HEK293 (cell line): ENCODE results near the gene CYB5R3.
A peak's percentile ranks its signal among the peaks of the same experiment; 100 is the strongest.

ENCODE experiments used
- CTCF ChIA-PET: fragments of 350-600 bp; formaldehyde crosslinking; extraction: SDS; loops from one replicate; lab custom pipeline; 2021; ENCODE audit warnings: antibody characterized with exemption; lab: Yijun Ruan, JAX
- POLR2A ChIA-PET: fragments of 300-600 bp; formaldehyde crosslinking; extraction: SDS; loops from one replicate; lab custom pipeline; 2020; ENCODE audit warnings: antibody characterized with exemption, inconsistent platforms; lab: Yijun Ruan, JAX
- H3K27ac ChIP-seq: fragments of 200-500 bp; sonication (Bioruptor generic); 2 replicates; pipeline ENCODE4 v1.5.1; 2014; ENCODE audit warnings: low read depth, low read length, control low read depth, inconsistent platforms; ENCODE audit errors: extremely low read depth
- H3K36me3 ChIP-seq, 2 experiments: fragments of 200-500 bp in 1 of 2; sonication (Bioruptor generic) in 1 of 2; 1 replicate in 1 of 2; 2 replicates in 1 of 2; pipeline ENCODE4 v1.5.1; 2014 to 2017; ENCODE audit warnings: inconsistent platforms in 2 of 2, low read length in 2 of 2; ENCODE audit not compliant: control insufficient read depth in 2 of 2, insufficient read depth in 1 of 2
- H3K4me1 ChIP-seq: fragments of 200-500 bp; sonication (Bioruptor generic); 2 replicates; pipeline ENCODE4 v1.5.1; 2014; ENCODE audit warnings: mild to moderate bottlenecking, low read length, inconsistent platforms; ENCODE audit not compliant: control insufficient read depth, insufficient read depth
- H3K4me3 ChIP-seq: 2 replicates; pipeline ENCODE4 v1.5.1; 2011; ENCODE audit warnings: low read depth, mild to moderate bottlenecking, control low read depth, low read length, moderate library complexity
- H3K9me3 ChIP-seq: fragments of 200-500 bp; sonication (Bioruptor generic); 2 replicates; pipeline ENCODE4 v1.5.1; 2014; ENCODE audit warnings: low read depth, low read length, inconsistent platforms; ENCODE audit not compliant: control insufficient read depth, insufficient read depth
- BCL11B ChIP-seq: fragments of 450-650 bp; formaldehyde crosslinking; IDR thresholded peaks from 2 replicates; pipeline ENCODE4 v1.5.1; 2016; ENCODE audit warnings: low read depth, missing biosample characterization, missing genetic modification characterization
- KLF16 ChIP-seq: fragments of 450-650 bp; formaldehyde crosslinking; IDR thresholded peaks from 2 replicates; pipeline ENCODE4 v1.5.1; 2017; ENCODE audit warnings: missing biosample characterization, missing genetic modification characterization
- KLF7 ChIP-seq: fragments of 450-650 bp; formaldehyde crosslinking; IDR thresholded peaks from 2 replicates; pipeline ENCODE4 v1.5.1; 2016; ENCODE audit warnings: missing biosample characterization, missing genetic modification characterization, borderline replicate concordance
- MZF1 ChIP-seq: fragments of 450-650 bp; formaldehyde crosslinking; IDR thresholded peaks from 2 replicates; pipeline ENCODE4 v1.5.1; 2017; ENCODE audit warnings: missing biosample characterization, missing genetic modification characterization, borderline replicate concordance
- PATZ1 ChIP-seq: fragments of 450-650 bp; formaldehyde crosslinking; IDR thresholded peaks from 2 replicates; pipeline ENCODE4 v1.5.1; 2016; ENCODE audit warnings: missing biosample characterization, missing genetic modification characterization
- SALL2 ChIP-seq: fragments of 450-650 bp; formaldehyde crosslinking; IDR thresholded peaks from 2 replicates; pipeline ENCODE4 v1.5.0; 2017; ENCODE audit warnings: missing biosample characterization, mild to moderate bottlenecking, missing genetic modification characterization, borderline replicate concordance
- SP2 ChIP-seq: fragments of 450-650 bp; formaldehyde crosslinking; IDR thresholded peaks from 2 replicates; pipeline ENCODE4 v1.5.1; 2016; ENCODE audit warnings: missing biosample characterization, missing genetic modification characterization
- TSHZ1 ChIP-seq: fragments of 450-650 bp; formaldehyde crosslinking; IDR thresholded peaks from 2 replicates; pipeline ENCODE4 v1.5.1; 2016; ENCODE audit warnings: missing biosample characterization, missing genetic modification characterization, borderline replicate concordance
- ZBTB21 ChIP-seq: fragments of 450-650 bp; formaldehyde crosslinking; IDR thresholded peaks from 2 replicates; pipeline ENCODE4 v1.5.1; 2017; ENCODE audit warnings: missing biosample characterization, missing genetic modification characterization
- ZFP37 ChIP-seq: fragments of 450-650 bp; formaldehyde crosslinking; IDR thresholded peaks from 2 replicates; pipeline ENCODE4 v1.5.1; 2016; ENCODE audit warnings: missing biosample characterization, missing genetic modification characterization
- ZNF138 ChIP-seq: fragments of 450-650 bp; formaldehyde crosslinking; IDR thresholded peaks from 2 replicates; pipeline ENCODE4 v1.5.1; 2016; ENCODE audit warnings: missing biosample characterization, missing genetic modification characterization, borderline replicate concordance
- ZNF140 ChIP-seq: fragments of 450-650 bp; formaldehyde crosslinking; IDR thresholded peaks from 2 replicates; pipeline ENCODE4 v1.5.1; 2016; ENCODE audit warnings: missing biosample characterization, missing genetic modification characterization
- ZNF202 ChIP-seq: fragments of 450-650 bp; formaldehyde crosslinking; IDR thresholded peaks from 2 replicates; pipeline ENCODE4 v1.5.1; 2016; ENCODE audit warnings: missing biosample characterization, missing genetic modification characterization, borderline replicate concordance
- ZNF223 ChIP-seq: fragments of 450-650 bp; formaldehyde crosslinking; IDR thresholded peaks from 2 replicates; pipeline ENCODE4 v1.5.1; 2016; ENCODE audit warnings: missing biosample characterization, missing genetic modification characterization
- ZNF302 ChIP-seq: fragments of 450-650 bp; formaldehyde crosslinking; IDR thresholded peaks from 2 replicates; pipeline ENCODE4 v1.5.1; 2016; ENCODE audit warnings: missing biosample characterization, missing genetic modification characterization, low read depth
- ZNF311 ChIP-seq: fragments of 450-650 bp; formaldehyde crosslinking; IDR thresholded peaks from 2 replicates; pipeline ENCODE4 v1.5.1; 2017; ENCODE audit warnings: missing biosample characterization, missing genetic modification characterization, borderline replicate concordance
- ZNF335 ChIP-seq: fragments of 450-650 bp; formaldehyde crosslinking; conservative IDR thresholded peaks from 2 replicates; pipeline ENCODE4 v1.5.1; 2016; ENCODE audit warnings: missing biosample characterization, missing genetic modification characterization
- ZNF394 ChIP-seq: fragments of 450-650 bp; formaldehyde crosslinking; IDR thresholded peaks from 2 replicates; pipeline ENCODE4 v1.5.1; 2016; ENCODE audit warnings: missing biosample characterization, missing genetic modification characterization, mild to moderate bottlenecking, moderate library complexity, borderline replicate concordance
- ZNF433 ChIP-seq: fragments of 450-650 bp; formaldehyde crosslinking; IDR thresholded peaks from 2 replicates; pipeline ENCODE4 v1.5.1; 2016; ENCODE audit warnings: missing biosample characterization, missing genetic modification characterization, low read depth
- ZNF521 ChIP-seq: fragments of 450-650 bp; formaldehyde crosslinking; IDR thresholded peaks from 2 replicates; pipeline ENCODE4 v1.5.1; 2017; ENCODE audit warnings: missing biosample characterization, mild to moderate bottlenecking, missing genetic modification characterization
- ZNF624 ChIP-seq: fragments of 450-650 bp; formaldehyde crosslinking; IDR thresholded peaks from 2 replicates; pipeline ENCODE4 v1.5.1; 2017; ENCODE audit warnings: missing biosample characterization, missing genetic modification characterization
- ZNF830 ChIP-seq: fragments of 450-650 bp; IDR thresholded peaks from 2 replicates; pipeline ENCODE4 v1.5.0; 2018; ENCODE audit warnings: missing biosample characterization, missing genetic modification characterization, low read depth, mild to moderate bottlenecking, moderate library complexity
- ZXDB ChIP-seq: fragments of 450-650 bp; formaldehyde crosslinking; IDR thresholded peaks from 2 replicates; pipeline ENCODE4 v1.5.1; 2016; ENCODE audit warnings: missing biosample characterization, missing genetic modification characterization
- TF ChIP-seq, protein P1 (sequence below): fragments of 450-650 bp; formaldehyde crosslinking; IDR thresholded peaks from 2 replicates; pipeline ENCODE4; 2016; ENCODE audit warnings: missing biosample characterization, missing genetic modification characterization
- TF ChIP-seq, protein P2 (sequence below): fragments of 450-650 bp; formaldehyde crosslinking; IDR thresholded peaks from 2 replicates; pipeline ENCODE4 v1.5.1; 2017; ENCODE audit warnings: missing biosample characterization, missing genetic modification characterization

CYB5R3 gene

GRCh38 chr22:42615092-42615859 lies 33.9 kb downstream of the CYB5R3 start:
- H3K9me3 ChIP-seq = no peaks in the 10 kb centered on the region
- peak overlapping the region; percentile 90 for H3K4me3 ChIP-seq
- peak overlapping the region; percentile 86 for H3K27ac ChIP-seq
- ChIA-PET POLR2A (interaction anchor here (0.5 to 2.7 kb wide), 18 partner anchors 12 to 1167 kb away, joined by 3 to 18 read pairs (median 4); partner anchors contain the start of genes CENPM, CYB5R3 and TTLL12), CTCF (interaction anchor here (0.6 to 1.2 kb wide), 5 partner anchors 8 to 657 kb away, joined by 3 to 7 read pairs (median 3); partner anchors contain the start of genes ATP5MGL and SERHL2)
- H3K36me3 ChIP-seq = peaks cover 9 to 42% of the 10 kb centered on the region in 2 experiments
- H3K4me1 ChIP-seq = peaks cover 4% of the 10 kb centered on the region; the same call in 1 of the 2 replicates
- TF ChIP-seq PATZ1 = peak; percentile 58
- TF ChIP-seq ZNF140 (tag by site-specific recombination) = no peak
- no peak for TF ChIP-seq ZNF302 (tag by site-specific recombination)
- TF ChIP-seq SALL2 (tag by site-specific recombination) = no peak
- no peak for TF ChIP-seq ZNF521 (tag by site-specific recombination)
- peak; percentile 75; the same call in 1 of the 2 replicates for TF ChIP-seq ZXDB (tag by site-specific recombination)
- peak; percentile 94 for TF ChIP-seq ZFP37
- TF ChIP-seq ZNF311 (tag by site-specific recombination) = no peak
- TF ChIP-seq, protein P1, sequence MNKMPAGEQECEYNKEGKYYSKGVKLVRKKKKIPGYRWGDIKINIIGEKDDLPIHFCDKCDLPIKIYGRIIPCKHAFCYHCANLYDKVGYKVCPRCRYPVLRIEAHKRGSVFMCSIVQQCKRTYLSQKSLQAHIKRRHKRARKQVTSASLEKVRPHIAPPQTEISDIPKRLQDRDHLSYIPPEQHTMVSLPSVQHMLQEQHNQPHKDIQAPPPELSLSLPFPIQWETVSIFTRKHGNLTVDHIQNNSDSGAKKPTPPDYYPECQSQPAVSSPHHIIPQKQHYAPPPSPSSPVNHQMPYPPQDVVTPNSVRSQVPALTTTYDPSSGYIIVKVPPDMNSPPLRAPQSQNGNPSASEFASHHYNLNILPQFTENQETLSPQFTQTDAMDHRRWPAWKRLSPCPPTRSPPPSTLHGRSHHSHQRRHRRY (tag by site-specific recombination) = 0 out of 2 replicates have a peak, but pooled peaks have one; percentile 41
- peak; percentile 64 for TF ChIP-seq ZNF335 (tag by site-specific recombination)
- no peak for TF ChIP-seq ZNF138 (tag by site-specific recombination)
- TF ChIP-seq KLF16 (tag by site-specific recombination) = peak; percentile 69
- TF ChIP-seq ZNF202 (tag by site-specific recombination) = no peak
- TF ChIP-seq ZNF394 = peak; percentile 75; the same call in 1 of the 2 replicates
- no peak for TF ChIP-seq ZNF223
- TF ChIP-seq ZNF830 (tag by site-specific recombination) = no peak
- TF ChIP-seq TSHZ1 = peak; percentile 52; the same call in 1 of the 2 replicates
- TF ChIP-seq, protein P2, sequence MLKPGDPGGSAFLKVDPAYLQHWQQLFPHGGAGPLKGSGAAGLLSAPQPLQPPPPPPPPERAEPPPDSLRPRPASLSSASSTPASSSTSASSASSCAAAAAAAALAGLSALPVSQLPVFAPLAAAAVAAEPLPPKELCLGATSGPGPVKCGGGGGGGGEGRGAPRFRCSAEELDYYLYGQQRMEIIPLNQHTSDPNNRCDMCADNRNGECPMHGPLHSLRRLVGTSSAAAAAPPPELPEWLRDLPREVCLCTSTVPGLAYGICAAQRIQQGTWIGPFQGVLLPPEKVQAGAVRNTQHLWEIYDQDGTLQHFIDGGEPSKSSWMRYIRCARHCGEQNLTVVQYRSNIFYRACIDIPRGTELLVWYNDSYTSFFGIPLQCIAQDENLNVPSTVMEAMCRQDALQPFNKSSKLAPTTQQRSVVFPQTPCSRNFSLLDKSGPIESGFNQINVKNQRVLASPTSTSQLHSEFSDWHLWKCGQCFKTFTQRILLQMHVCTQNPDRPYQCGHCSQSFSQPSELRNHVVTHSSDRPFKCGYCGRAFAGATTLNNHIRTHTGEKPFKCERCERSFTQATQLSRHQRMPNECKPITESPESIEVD (tag by site-specific recombination) = peak; percentile 75
- peak; percentile 75 for TF ChIP-seq MZF1 (tag by site-specific recombination)
- no peak for TF ChIP-seq ZNF433 (tag by site-specific recombination)
- TF ChIP-seq KLF7 (tag by site-specific recombination) = peak; percentile 95
- TF ChIP-seq BCL11B (tag by site-specific recombination) = peak; percentile 94
- TF ChIP-seq SP2 (tag by site-specific recombination) = no peak
- TF ChIP-seq ZBTB21 (tag by site-specific recombination) = peak; percentile 9; the same call in 1 of the 2 replicates
- peak; percentile 94 for TF ChIP-seq ZNF624
